Dendritic cell treated with granulocyte-macrophage colony-stimulating factor and Interleukin-4, amounts not matched to agents 40 ng/mL and 50 ng/mL, for 4 days (primary cell): ENCODE results near the gene SLC6A6.

Experiments used
- H3K27ac Mint-ChIP-seq: one replicate; pipeline ENCODE4 v1.8.0; 2022; ENCODE audit warnings: mild to moderate bottlenecking, mixed read lengths
- H3K27me3 Mint-ChIP-seq: one replicate; pipeline ENCODE4 v1.8.0; 2022; ENCODE audit warnings: mild to moderate bottlenecking, mixed read lengths
- H3K36me3 Mint-ChIP-seq: one replicate; pipeline ENCODE4 v1.8.0; 2022; ENCODE audit warnings: low read depth, mixed read lengths
- H3K4me1 Mint-ChIP-seq: one replicate; pipeline ENCODE4 v1.8.0; 2022; ENCODE audit warnings: low read depth, mixed read lengths
- H3K4me3 Mint-ChIP-seq: one replicate; pipeline ENCODE4 v1.8.0; 2022; ENCODE audit warnings: mild to moderate bottlenecking, moderate library complexity, mixed read lengths
- H3K9me3 Mint-ChIP-seq: one replicate; pipeline ENCODE4 v1.8.0; 2022; ENCODE audit warnings: mixed read lengths
- intact Hi-C: fragments of 100-400 bp; cut with micrococcal nuclease; formaldehyde crosslinking; loops from one replicate; pipeline ENCODE4 v1.15.0; 2022

SLC6A6 gene

DNA sequence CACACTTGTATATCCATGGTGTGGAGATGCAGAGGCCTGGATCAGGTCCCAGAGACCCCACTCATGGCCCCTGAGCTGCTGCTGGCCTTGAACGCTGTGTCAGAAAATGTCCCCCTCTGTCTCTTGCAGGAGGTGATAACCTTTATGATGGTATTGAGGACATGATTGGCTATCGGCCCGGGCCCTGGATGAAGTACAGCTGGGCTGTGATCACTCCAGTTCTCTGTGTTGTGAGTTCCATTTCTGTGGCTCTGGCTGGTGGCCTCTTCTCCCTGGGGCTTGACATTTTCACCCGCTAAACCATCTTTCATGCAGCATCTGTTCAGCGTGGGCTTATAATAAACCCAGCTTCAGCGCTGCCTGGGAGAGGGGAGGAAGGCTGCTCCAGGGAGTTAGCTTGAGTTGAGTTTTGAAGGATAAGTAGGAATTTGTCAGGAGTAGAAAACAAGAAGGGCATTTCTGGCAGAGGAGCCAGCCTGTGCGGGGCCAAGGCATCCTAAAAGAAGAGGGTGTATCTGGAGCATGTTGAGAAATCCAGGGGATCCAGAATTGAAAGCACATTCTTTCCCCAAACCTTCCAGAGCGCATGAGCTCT lies 76.6 kb downstream of the SLC6A6 start:
- peak overlapping the region; percentile 34 for H3K27ac Mint-ChIP-seq
- intact Hi-C loops: no loop called here
- H3K9me3 Mint-ChIP-seq: no peaks in the 10 kb centered on the region
- peaks cover 100% of the 10 kb centered on the region for H3K36me3 Mint-ChIP-seq
- H3K4me1 Mint-ChIP-seq: no peaks in the 10 kb centered on the region
- no peak overlapping the region for H3K4me3 Mint-ChIP-seq
- no peaks in the 10 kb centered on the region for H3K27me3 Mint-ChIP-seq

DNA sequence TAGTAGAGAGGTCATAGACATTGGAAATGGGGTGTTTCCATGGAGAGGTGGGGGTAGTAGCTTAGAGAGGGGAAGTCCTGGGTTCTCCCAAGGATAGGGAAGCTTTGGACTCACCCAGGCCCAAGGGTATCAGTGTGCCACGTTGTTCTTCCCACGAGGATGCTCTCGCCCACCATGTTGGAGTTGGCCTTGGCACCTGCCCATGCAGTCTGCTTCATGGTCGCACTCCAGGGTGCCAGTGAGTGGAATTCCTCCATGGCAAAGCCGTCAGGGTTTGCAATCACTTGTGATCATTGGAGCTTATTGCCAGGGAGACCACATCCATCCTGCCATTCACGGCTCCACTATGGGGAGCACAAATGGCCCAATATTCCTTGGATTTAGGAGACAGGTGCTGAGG lies 77.2 kb downstream of the SLC6A6 start:
- H3K36me3 Mint-ChIP-seq: peaks cover 100% of the 10 kb centered on the region
- H3K9me3 Mint-ChIP-seq: no peaks in the 10 kb centered on the region
- no peaks in the 10 kb centered on the region for H3K27me3 Mint-ChIP-seq
- intact Hi-C loops: no loop called here
- H3K4me3 Mint-ChIP-seq: no peak overlapping the region
- peak overlapping the region; percentile 34 for H3K27ac Mint-ChIP-seq
- no peaks in the 10 kb centered on the region for H3K4me1 Mint-ChIP-seq

DNA sequence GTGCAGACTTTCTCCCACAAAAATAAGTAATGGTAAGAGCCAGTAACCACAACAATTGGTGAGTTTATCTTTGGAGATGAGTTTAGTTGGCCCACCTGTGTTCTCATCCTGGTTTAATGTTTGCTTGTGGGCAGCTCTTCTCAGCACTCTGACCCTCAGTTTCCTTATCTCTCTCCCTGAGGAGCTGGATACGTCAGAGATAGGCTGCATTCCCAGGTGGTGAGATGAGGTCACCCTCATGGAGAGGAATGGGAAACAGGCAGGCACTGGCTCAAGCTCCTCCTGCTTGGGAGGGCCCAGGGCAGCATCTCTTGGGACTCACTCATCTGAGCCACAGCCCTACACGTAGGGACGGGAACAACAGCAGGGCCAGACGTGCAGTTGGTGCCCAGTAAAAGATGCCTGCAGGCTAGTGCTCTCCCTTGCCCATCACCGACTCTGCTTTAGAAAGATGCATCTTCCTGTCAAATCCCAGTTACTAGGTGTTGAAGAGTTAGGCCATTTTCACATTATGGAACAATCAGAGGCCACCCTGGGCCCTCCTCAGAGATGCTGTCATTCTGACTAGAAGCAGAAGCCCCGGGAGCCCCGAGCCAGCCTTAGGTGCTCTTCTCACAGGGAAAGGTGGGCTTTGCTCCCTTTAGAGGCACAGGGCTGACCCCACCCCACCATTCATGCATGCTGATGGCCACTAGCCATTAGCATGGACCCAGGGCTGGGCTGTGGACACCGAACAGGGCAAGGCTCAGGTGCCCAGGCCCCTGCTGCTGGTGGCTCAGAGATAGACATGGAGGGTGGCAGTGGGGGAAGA lies 78.0 kb downstream of the SLC6A6 start:
- Mint-ChIP-seq H3K27ac (no peak overlapping the region), H3K4me1 (no peaks in the 10 kb centered on the region), H3K9me3 (no peaks in the 10 kb centered on the region)

DNA sequence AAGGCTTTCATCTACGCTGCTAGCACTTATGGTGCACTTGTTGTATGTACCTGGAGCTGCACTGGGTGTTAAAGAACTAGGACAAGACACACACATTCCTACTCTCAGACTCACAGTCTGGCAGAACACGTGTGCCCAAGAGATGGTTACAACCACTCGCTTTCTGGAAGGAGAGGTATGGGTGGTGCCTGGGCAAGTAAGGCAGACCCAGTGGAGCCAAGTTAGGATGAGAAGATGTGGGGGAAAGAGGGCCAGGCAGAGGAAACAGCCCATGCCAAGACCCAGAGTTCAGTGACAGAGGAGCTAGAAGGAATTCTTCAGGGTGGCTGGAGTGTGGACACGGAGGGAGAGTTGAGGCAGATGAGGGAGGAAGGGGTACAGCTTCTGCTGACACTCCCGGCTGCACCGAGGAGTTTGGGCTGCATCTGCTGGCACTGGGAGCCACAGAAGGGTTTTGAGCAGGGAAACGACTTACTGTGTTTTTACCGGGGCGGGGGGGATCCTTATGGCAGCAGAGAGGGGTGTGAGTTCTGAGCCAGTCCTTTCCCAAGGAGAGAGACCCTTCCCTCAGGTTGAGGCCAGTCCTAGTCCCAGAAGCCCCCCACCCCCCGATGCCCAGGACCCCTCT lies 78.7 kb downstream of the SLC6A6 start:
- H3K4me1 Mint-ChIP-seq: no peaks in the 10 kb centered on the region
- no peaks in the 10 kb centered on the region for H3K27me3 Mint-ChIP-seq
- H3K4me3 Mint-ChIP-seq: no peak overlapping the region
- peaks cover 100% of the 10 kb centered on the region for H3K36me3 Mint-ChIP-seq
- intact Hi-C loops: no loop called here
- no peaks in the 10 kb centered on the region for H3K9me3 Mint-ChIP-seq
- no peak overlapping the region for H3K27ac Mint-ChIP-seq

More for the DNA sequence above, 78.0 kb downstream of the SLC6A6 start:
- Mint-ChIP-seq H3K36me3 (peaks cover 100% of the 10 kb centered on the region), H3K27me3 (no peaks in the 10 kb centered on the region), H3K4me3 (no peak overlapping the region)
- intact Hi-C loops: no loop called here

DNA sequence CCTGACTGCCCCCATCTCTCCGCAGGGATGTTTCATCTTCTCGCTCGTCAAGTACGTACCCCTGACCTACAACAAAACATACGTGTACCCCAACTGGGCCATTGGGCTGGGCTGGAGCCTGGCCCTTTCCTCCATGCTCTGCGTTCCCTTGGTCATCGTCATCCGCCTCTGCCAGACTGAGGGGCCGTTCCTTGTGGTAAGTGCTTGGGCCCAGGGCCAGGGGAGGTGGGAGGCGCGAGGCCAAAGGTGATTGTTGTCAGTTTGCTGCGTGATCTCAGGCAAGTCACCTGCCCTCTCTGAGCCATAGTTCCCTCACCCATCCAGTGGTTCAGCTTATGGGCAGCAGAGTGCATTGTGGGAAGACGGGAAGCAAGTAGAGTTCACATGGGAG lies 79.2 kb downstream of the SLC6A6 start:
- Mint-ChIP-seq H3K4me1 (no peaks in the 10 kb centered on the region), H3K9me3 (no peaks in the 10 kb centered on the region), H3K4me3 (no peak overlapping the region), H3K27ac (peak overlapping the region; percentile 8), H3K27me3 (no peaks in the 10 kb centered on the region), H3K36me3 (peaks cover 100% of the 10 kb centered on the region)
- intact Hi-C loops: no loop called here

DNA sequence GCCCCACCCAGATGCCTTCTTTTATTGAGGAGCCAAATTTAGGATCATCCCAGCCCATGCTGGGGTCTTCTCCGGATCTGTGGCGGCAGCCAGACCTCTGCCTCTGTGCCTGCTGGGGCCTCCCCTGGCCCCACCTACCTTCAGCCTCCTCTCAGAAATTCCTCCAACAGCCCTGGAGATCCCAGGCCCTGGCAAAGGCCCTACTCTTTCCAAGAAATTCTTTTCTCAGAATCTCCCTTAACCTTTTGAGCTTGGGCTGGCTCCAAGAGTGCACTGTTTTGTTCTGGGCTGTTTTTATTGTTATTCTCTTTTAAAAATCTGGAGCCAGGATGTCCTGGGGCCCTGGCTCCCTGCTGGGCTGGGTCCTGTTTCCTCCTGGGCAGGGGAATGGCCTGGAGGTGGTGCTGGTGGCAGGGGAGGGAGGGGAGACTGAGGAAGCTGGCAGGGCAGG lies 79.9 kb downstream of the SLC6A6 start:
- H3K36me3 Mint-ChIP-seq: peaks cover 100% of the 10 kb centered on the region
- no peak overlapping the region for H3K27ac Mint-ChIP-seq
- no peak overlapping the region for H3K4me3 Mint-ChIP-seq
- H3K9me3 Mint-ChIP-seq: no peaks in the 10 kb centered on the region
- H3K4me1 Mint-ChIP-seq: no peaks in the 10 kb centered on the region
- no peaks in the 10 kb centered on the region for H3K27me3 Mint-ChIP-seq
- intact Hi-C loops: no loop called here

DNA sequence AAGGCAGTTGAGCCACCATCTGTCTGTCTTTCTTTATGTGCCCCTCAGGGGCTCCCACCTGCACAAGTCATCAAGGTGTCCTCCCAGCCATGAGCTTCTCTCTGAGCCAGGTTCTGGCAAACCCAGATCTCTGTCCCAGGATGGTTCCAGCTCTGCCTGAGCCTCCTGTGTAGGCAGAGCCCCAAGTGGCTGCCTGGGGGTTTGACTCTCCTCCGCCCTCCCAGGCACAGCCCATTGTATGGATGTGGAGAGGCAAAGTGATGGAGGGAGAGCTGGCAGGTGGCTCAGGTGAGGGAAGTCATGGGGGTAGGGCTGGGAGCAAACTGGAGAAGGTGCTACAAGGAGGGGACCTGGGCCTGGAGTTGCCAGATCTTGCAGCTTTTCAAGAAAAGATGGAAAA lies 80.9 kb downstream of the SLC6A6 start:
- H3K27me3 Mint-ChIP-seq: no peaks in the 10 kb centered on the region
- peaks cover 100% of the 10 kb centered on the region for H3K36me3 Mint-ChIP-seq
- H3K27ac Mint-ChIP-seq: no peak overlapping the region
- no peaks in the 10 kb centered on the region for H3K4me1 Mint-ChIP-seq
- H3K4me3 Mint-ChIP-seq: no peak overlapping the region
- H3K9me3 Mint-ChIP-seq: no peaks in the 10 kb centered on the region
- intact Hi-C loops: no loop called here

DNA sequence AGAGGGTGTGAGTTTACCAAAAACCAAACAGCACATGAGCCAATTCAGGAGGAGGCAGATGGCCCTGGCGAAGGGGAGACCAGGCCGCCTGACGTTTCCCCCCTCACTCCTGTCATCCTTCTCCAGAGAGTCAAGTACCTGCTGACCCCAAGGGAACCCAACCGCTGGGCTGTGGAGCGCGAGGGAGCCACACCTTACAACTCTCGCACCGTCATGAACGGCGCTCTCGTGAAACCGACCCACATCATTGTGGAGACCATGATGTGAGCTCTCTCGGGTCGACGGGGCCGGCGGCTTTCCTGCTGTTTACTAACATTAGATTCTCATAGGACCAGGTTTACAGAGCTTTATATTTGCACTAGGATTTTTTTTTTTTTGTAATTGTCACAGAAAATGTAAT lies 82.3 kb downstream of the SLC6A6 start:
- no peak overlapping the region for H3K4me3 Mint-ChIP-seq
- H3K9me3 Mint-ChIP-seq: no peaks in the 10 kb centered on the region
- H3K27ac Mint-ChIP-seq: no peak overlapping the region
- no peaks in the 10 kb centered on the region for H3K4me1 Mint-ChIP-seq
- no peaks in the 10 kb centered on the region for H3K27me3 Mint-ChIP-seq
- intact Hi-C loops: no loop called here
- H3K36me3 Mint-ChIP-seq: peaks cover 97% of the 10 kb centered on the region

DNA sequence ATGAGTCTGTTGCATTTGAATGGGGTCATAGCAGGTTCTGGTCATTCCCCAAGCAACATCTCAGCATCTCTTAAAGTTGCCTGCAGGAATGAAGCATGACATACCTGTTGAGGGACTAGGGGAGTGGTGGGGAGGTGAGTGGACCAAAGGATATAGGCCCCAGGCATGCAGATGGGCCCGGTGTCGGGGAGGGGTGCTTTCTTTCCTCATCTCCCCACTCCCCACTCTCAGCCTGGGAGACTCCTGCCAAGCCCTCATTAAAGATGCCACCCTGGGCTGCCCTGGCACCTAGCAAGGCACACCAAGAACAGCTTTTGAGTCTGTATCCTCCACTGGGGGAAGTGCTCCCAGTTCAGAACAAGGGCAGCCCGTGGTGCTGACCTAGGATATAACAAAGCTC lies 83.6 kb downstream of the SLC6A6 start:
- Mint-ChIP-seq H3K36me3 (peaks cover 97% of the 10 kb centered on the region), H3K27ac (no peak overlapping the region)

DNA sequence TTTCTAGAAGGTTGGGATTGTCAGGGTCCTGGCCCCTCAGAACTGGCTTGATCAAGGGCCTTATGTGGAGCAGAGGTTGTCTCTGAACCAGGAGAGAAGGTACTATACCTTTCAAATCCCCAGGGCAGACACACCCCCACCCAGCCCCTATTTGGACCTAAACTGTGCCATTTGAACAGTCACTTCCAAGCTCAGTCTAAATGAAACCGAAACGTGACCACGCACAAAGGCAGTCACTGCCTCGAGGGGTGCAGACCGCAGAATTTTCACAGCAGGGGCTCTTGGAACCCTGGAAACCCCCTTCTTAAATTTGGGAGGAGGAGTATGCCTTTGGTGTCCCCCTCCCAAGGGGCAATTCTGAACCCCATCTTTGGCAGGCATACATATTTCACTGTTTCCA lies 84.1 kb downstream of the SLC6A6 start:
- no peaks in the 10 kb centered on the region for H3K9me3 Mint-ChIP-seq
- H3K4me1 Mint-ChIP-seq: no peaks in the 10 kb centered on the region
- H3K27ac Mint-ChIP-seq: no peak overlapping the region
- H3K4me3 Mint-ChIP-seq: no peak overlapping the region
- peaks cover 97% of the 10 kb centered on the region for H3K36me3 Mint-ChIP-seq
- no peaks in the 10 kb centered on the region for H3K27me3 Mint-ChIP-seq
- intact Hi-C loops: no loop called here

More for the DNA sequence above, 83.6 kb downstream of the SLC6A6 start:
- H3K9me3 Mint-ChIP-seq: no peaks in the 10 kb centered on the region
- H3K4me1 Mint-ChIP-seq: no peaks in the 10 kb centered on the region
- intact Hi-C loops: no loop called here
- no peaks in the 10 kb centered on the region for H3K27me3 Mint-ChIP-seq
- no peak overlapping the region for H3K4me3 Mint-ChIP-seq

DNA sequence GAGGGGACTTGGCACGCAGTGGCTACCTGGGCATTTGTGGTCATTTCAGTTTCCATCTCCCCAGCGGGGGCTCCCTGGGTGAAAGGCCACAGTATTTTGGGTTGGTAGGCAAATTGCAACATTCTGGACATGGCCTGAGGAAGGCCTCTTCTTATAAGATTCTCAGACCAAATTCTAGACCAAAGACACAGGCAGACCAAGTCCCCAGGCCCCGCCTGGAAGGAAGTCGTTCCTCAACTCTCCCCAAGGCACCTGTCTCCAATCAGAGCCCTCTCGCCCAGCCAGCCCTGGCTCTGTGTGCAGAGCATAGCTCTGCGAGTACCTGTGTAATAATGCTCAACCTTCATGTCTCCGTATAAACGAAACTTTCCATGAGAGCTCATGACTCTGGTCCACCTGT lies 84.7 kb downstream of the SLC6A6 start:
- Mint-ChIP-seq H3K27me3 (no peaks in the 10 kb centered on the region), H3K36me3 (peaks cover 97% of the 10 kb centered on the region), H3K27ac (no peak overlapping the region), H3K4me3 (no peak overlapping the region), H3K9me3 (no peaks in the 10 kb centered on the region), H3K4me1 (no peaks in the 10 kb centered on the region)
- intact Hi-C loops: no loop called here

DNA sequence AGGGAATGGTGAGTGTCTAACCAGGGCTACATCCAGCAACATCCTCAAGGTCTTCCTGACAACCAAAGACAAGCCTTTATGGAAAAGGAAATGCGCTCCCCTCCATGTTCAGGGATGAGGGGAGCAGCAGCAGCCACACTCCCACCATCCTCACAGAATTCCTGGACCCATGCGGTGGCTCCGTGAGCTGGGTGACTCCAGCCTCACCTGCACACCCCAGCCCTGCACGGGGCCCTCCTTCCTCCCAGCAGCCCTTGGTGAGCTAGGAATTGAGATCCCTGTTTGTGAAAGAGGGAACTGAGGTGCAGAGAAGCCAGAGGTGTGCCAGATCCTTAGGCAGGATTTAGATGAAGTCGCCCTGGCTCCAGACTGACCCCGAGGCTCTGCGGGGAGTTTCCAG lies 85.4 kb downstream of the SLC6A6 start:
- intact Hi-C loops: no loop called here
- H3K27ac Mint-ChIP-seq: no peak overlapping the region
- no peaks in the 10 kb centered on the region for H3K9me3 Mint-ChIP-seq
- H3K36me3 Mint-ChIP-seq: peaks cover 97% of the 10 kb centered on the region
- H3K27me3 Mint-ChIP-seq: no peaks in the 10 kb centered on the region
- no peak overlapping the region for H3K4me3 Mint-ChIP-seq
- no peaks in the 10 kb centered on the region for H3K4me1 Mint-ChIP-seq

DNA sequence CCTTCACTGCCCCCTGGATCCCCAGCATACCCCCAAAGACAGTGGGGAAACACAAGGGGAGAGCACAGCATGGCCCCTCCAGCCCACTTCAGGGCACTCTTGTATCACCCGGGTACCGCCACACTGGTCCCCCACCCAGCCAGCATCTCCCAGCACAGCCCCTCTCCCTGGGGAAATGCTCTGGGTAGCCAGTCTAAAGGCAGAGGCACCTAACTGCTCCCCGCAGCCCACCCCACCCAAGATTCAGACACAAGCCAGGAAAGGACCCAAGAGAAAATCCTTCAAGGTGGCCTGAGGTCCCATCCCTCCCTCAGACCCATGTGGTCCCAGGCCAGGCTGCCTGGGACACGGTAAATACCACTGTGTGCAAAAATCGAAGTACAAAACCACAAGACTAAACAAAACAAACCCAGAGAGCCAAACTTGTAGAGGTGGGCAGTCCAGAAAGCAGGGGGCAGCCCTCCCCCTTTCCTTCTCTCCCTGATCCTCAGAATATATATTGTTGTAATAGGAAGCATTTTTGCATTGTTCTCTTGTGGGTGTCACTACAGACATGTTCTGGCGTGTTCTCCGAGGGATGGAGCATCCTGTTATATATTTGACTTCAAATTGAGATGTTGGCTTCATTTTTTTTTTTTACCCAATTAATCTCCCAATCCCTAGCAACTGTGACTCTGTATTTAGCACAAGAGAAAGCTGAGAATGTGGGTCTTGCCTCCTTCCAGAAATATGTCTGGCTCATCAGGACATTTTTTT lies 86.1 kb downstream of the SLC6A6 start:
- Mint-ChIP-seq H3K4me1 (no peaks in the 10 kb centered on the region), H3K27ac (no peak overlapping the region), H3K4me3 (no peak overlapping the region), H3K9me3 (no peaks in the 10 kb centered on the region), H3K27me3 (no peaks in the 10 kb centered on the region), H3K36me3 (peaks cover 97% of the 10 kb centered on the region)
- intact Hi-C loops: no loop called here

DNA sequence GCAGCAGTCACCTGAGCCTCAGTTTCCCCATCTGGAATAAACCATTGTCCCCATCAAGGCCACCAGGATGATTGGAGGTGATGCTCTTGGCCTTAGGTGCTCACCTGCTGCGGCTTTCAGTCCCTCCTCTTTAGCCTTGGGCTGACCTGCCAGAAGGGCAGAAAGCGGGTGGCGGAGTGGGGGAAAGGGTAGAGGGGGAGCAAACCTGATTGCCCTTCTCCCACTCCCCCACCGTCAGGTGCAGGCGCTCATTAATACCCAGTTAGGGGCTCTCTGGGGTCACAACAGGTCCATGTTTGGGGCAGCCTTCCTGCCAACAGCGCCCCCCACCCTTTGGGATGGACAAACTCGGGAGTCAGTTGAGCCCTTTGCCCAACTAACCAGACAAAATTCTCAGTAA lies 87.2 kb downstream of the SLC6A6 start:
- H3K36me3 Mint-ChIP-seq: peaks cover 87% of the 10 kb centered on the region
- no peaks in the 10 kb centered on the region for H3K9me3 Mint-ChIP-seq
- no peaks in the 10 kb centered on the region for H3K27me3 Mint-ChIP-seq
- H3K4me3 Mint-ChIP-seq: no peak overlapping the region
- no peak overlapping the region for H3K27ac Mint-ChIP-seq
- intact Hi-C loops: no loop called here
- no peaks in the 10 kb centered on the region for H3K4me1 Mint-ChIP-seq
